WTC11 (cell line): Measurements from ENCODE around the gene DNAH17. TPM values are rescaled to one million over a fixed set of nuclear protein-coding genes. Genes with fewer than 3 reads are reported as not detected.

Experiments
- ATAC-seq: fragments of 200-7000 bp; cut with Tn5 transposase; 2 replicates; pipeline ENCODE4 v1.10.0; 2021; ENCODE audit warnings: mild to moderate bottlenecking, moderate library complexity
- CTCF ChIA-PET: fragments of 300-600 bp; sonication (Branson Sonifier 250); formaldehyde crosslinking; loops from one replicate; lab custom pipeline; 2021; ENCODE audit warnings: antibody characterized with exemption; lab: Charles Lee
- POLR2A ChIA-PET: fragments of 350-600 bp; sonication (Branson Sonifier 250); formaldehyde crosslinking; loops from one replicate; lab custom pipeline; 2021; ENCODE audit warnings: antibody characterized with exemption; lab: Charles Lee
- DNase-seq: peaks from one replicate; pipeline ENCODE4 v3.0.0; 2021; ENCODE audit warnings: low spot score
- H3K27ac Mint-ChIP-seq: 2 replicates; pipeline ENCODE4 v1.8.0; 2021; ENCODE audit warnings: mixed read lengths
- H3K27me3 Mint-ChIP-seq: 2 replicates; pipeline ENCODE4 v1.8.0; 2021; ENCODE audit warnings: low read depth, mild to moderate bottlenecking, moderate library complexity, mixed read lengths
- H3K36me3 Mint-ChIP-seq: 2 replicates; pipeline ENCODE4 v1.8.0; 2021; ENCODE audit warnings: mixed read lengths
- H3K4me1 Mint-ChIP-seq: 2 replicates; pipeline ENCODE4 v1.8.0; 2022; ENCODE audit warnings: mixed read lengths
- H3K4me3 Mint-ChIP-seq: 2 replicates; pipeline ENCODE4 v1.8.0; 2021; ENCODE audit warnings: mild to moderate bottlenecking, moderate library complexity, mixed read lengths
- H3K9me3 Mint-ChIP-seq: 2 replicates; pipeline ENCODE4 v1.8.0; 2021; ENCODE audit warnings: mixed read lengths
- CREM ChIP-seq: sonication (generic); formaldehyde crosslinking; IDR thresholded peaks from 2 replicates; pipeline ENCODE4 v1.8.1; 2022; ENCODE audit warnings: mild to moderate bottlenecking, missing genetic modification reagents, moderate library complexity
- FOXP1 ChIP-seq: sonication (generic); formaldehyde crosslinking; IDR thresholded peaks from 2 replicates; pipeline ENCODE4 v1.8.0; 2022; ENCODE audit warnings: missing genetic modification reagents, mild to moderate bottlenecking, moderate library complexity, borderline replicate concordance
- GABPB1 ChIP-seq: sonication (generic); formaldehyde crosslinking; IDR thresholded peaks from 2 replicates; pipeline ENCODE4 v1.8.1; 2023; ENCODE audit warnings: mild to moderate bottlenecking, missing genetic modification reagents
- TEAD4 ChIP-seq: sonication (generic); formaldehyde crosslinking; IDR thresholded peaks from 2 replicates; pipeline ENCODE4 v1.8.0; 2022; ENCODE audit warnings: mild to moderate bottlenecking, missing genetic modification reagents
- ZNF138 ChIP-seq: sonication (generic); formaldehyde crosslinking; conservative IDR thresholded peaks from 2 replicates; pipeline ENCODE4 v1.8.1; 2022; ENCODE audit warnings: mild to moderate bottlenecking, moderate library complexity, missing genetic modification reagents
- total RNA-seq: library from RNA; stranded (reverse); gene quantifications from 3 replicates; pipeline ENCODE4 v1.2.3, GENCODE V29; 2021
- TF ChIP-seq, protein P1 (sequence below): fragments of 250-450 bp; sonication (Bioruptor Pico); IDR thresholded peaks from 2 replicates; pipeline ENCODE4 v1.9.0; 2021; ENCODE audit warnings: mild to moderate bottlenecking
- TF ChIP-seq, protein P2 (sequence below): sonication (generic); formaldehyde crosslinking; IDR thresholded peaks from 2 replicates; pipeline ENCODE4 v1.8.0; 2022; ENCODE audit warnings: missing genetic modification reagents
- TF ChIP-seq, protein P3 (sequence below): fragments of 250-450 bp; sonication (Bioruptor Pico); conservative IDR thresholded peaks from 2 replicates; pipeline ENCODE4 v1.9.0; 2021; ENCODE audit warnings: mild to moderate bottlenecking
- TF ChIP-seq, protein P4 (sequence below): sonication (generic); formaldehyde crosslinking; IDR thresholded peaks from 2 replicates; pipeline ENCODE4 v1.8.1; 2023; ENCODE audit warnings: mild to moderate bottlenecking, missing genetic modification reagents, moderate library complexity
- TF ChIP-seq, protein P5 (sequence below): fragments of 250-450 bp; sonication (Bioruptor Pico); IDR thresholded peaks from 2 replicates; pipeline ENCODE4 v1.8.0; 2021; ENCODE audit warnings: mild to moderate bottlenecking
- TF ChIP-seq, protein P6 (sequence below): fragments of 250-450 bp; sonication (Bioruptor Pico); IDR thresholded peaks from 2 replicates; pipeline ENCODE4 v1.9.0; 2021; ENCODE audit warnings: mild to moderate bottlenecking
- TF ChIP-seq, protein P7 (sequence below): fragments of 250-450 bp; sonication (Bioruptor Pico); IDR thresholded peaks from 2 replicates; pipeline ENCODE4 v1.9.0; 2021; ENCODE audit warnings: moderate library complexity, mild to moderate bottlenecking, inconsistent platforms, borderline replicate concordance
- TF ChIP-seq, protein P8 (sequence below): sonication (generic); formaldehyde crosslinking; conservative IDR thresholded peaks from 2 replicates; pipeline ENCODE4 v1.8.1; 2023; ENCODE audit warnings: mild to moderate bottlenecking, low read depth, missing genetic modification reagents, moderate library complexity

Gene DNAH17
- total RNA-seq, 1 experiment from 2014 or later: 0.87 TPM

DNA sequence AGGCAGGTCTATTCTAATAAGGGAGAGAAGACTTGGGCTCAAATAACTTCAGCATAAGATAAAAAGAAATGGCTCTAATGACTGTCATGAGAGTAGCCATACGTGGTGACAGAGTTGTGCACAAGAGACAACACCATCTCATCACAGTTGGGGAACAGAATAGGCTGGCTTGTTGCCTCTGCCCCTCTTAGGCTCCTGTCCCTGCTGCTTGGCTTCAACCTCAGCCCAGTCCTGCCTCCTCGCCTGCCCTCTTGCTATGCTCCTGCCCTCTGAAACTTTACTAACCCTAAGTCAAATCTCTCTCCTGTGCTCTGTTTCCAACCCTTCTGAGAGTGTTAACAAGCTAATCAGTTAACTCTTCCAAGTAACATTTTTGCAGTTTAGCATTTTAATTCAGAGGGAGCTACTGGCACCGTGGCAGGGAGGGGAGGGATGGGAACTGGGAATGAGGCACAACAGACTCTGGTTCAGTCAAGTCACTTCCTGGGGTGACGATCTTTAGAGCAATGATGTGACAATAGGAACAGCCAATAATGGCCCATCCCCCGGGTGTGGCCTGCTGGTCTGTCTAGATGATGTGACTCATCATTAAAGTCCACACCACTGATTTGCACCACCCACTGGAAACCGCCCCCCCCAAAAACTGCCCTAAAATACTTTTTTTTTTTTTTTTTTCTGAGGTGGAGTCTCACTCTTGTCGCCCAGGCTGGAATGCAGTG is 35.5 kb downstream of the DNAH17 start:
- Mint-ChIP-seq H3K9me3 (no peaks in the 10 kb centered on the region; the same call in 1 of the 2 replicates), H3K36me3 (no peaks in the 10 kb centered on the region), H3K4me3 (no peak overlapping the region), H3K27ac (peak overlapping the region; percentile 58; the same call in 1 of the 2 replicates), H3K27me3 (no peaks in the 10 kb centered on the region), H3K4me1 (no peaks in the 10 kb centered on the region; the same call in 1 of the 2 replicates)
- TF ChIP-seq, protein P1, sequence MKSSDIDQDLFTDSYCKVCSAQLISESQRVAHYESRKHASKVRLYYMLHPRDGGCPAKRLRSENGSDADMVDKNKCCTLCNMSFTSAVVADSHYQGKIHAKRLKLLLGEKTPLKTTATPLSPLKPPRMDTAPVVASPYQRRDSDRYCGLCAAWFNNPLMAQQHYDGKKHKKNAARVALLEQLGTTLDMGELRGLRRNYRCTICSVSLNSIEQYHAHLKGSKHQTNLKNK (CRISPR knock-in tag): no peak
- TF ChIP-seq TEAD4 (CRISPR knock-in tag) (no peak), FOXP1 (CRISPR knock-in tag) (no peak), CREM (no peak), ZNF138 (no peak), GABPB1 (CRISPR knock-in tag) (no peak)
- TF ChIP-seq, protein P2, sequence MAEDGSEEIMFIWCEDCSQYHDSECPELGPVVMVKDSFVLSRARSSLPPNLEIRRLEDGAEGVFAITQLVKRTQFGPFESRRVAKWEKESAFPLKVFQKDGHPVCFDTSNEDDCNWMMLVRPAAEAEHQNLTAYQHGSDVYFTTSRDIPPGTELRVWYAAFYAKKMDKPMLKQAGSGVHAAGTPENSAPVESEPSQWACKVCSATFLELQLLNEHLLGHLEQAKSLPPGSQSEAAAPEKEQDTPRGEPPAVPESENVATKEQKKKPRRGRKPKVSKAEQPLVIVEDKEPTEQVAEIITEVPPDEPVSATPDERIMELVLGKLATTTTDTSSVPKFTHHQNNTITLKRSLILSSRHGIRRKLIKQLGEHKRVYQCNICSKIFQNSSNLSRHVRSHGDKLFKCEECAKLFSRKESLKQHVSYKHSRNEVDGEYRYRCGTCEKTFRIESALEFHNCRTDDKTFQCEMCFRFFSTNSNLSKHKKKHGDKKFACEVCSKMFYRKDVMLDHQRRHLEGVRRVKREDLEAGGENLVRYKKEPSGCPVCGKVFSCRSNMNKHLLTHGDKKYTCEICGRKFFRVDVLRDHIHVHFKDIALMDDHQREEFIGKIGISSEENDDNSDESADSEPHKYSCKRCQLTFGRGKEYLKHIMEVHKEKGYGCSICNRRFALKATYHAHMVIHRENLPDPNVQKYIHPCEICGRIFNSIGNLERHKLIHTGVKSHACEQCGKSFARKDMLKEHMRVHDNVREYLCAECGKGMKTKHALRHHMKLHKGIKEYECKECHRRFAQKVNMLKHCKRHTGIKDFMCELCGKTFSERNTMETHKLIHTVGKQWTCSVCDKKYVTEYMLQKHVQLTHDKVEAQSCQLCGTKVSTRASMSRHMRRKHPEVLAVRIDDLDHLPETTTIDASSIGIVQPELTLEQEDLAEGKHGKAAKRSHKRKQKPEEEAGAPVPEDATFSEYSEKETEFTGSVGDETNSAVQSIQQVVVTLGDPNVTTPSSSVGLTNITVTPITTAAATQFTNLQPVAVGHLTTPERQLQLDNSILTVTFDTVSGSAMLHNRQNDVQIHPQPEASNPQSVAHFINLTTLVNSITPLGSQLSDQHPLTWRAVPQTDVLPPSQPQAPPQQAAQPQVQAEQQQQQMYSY: no peak
- TF ChIP-seq, protein P3, sequence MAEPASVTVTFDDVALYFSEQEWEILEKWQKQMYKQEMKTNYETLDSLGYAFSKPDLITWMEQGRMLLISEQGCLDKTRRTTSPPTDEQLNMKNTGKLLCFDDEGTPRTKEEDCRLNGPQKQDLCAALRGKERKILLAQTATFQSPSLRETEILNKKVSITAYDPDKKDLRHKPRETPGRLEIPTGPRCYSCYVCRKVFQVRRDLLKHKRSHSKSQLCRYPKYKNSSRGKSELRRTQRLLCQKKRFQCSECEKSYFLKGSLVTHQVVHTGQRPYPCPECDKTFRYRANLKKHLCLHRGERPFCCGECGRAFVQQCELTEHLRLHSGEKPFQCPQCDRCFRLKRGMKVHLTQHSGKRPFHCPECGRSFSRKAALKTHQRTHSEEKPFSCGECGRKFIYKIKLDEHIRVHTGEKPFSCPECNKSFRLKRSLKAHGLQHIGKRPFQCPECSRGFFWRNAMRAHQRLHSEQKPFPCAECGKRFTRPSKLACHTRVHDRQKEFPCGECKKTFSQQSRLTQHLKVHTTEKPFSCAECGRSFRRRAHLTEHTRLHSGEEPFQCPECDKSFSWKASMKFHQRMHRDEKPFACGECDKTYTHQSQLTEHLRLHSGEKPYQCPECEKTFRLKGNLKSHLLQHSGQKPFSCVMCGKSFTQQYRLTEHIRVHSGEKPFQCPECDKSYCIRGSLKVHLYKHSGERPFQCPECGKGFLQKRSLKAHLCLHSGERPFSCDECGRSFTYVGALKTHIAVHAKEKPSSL (CRISPR knock-in tag): no peak
- TF ChIP-seq, protein P4, sequence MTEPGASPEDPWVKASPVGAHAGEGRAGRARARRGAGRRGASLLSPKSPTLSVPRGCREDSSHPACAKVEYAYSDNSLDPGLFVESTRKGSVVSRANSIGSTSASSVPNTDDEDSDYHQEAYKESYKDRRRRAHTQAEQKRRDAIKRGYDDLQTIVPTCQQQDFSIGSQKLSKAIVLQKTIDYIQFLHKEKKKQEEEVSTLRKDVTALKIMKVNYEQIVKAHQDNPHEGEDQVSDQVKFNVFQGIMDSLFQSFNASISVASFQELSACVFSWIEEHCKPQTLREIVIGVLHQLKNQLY (CRISPR knock-in tag): no peak
- TF ChIP-seq, protein P5, sequence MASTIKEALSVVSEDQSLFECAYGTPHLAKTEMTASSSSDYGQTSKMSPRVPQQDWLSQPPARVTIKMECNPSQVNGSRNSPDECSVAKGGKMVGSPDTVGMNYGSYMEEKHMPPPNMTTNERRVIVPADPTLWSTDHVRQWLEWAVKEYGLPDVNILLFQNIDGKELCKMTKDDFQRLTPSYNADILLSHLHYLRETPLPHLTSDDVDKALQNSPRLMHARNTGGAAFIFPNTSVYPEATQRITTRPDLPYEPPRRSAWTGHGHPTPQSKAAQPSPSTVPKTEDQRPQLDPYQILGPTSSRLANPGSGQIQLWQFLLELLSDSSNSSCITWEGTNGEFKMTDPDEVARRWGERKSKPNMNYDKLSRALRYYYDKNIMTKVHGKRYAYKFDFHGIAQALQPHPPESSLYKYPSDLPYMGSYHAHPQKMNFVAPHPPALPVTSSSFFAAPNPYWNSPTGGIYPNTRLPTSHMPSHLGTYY (CRISPR knock-in tag): no peak
- TF ChIP-seq, protein P6, sequence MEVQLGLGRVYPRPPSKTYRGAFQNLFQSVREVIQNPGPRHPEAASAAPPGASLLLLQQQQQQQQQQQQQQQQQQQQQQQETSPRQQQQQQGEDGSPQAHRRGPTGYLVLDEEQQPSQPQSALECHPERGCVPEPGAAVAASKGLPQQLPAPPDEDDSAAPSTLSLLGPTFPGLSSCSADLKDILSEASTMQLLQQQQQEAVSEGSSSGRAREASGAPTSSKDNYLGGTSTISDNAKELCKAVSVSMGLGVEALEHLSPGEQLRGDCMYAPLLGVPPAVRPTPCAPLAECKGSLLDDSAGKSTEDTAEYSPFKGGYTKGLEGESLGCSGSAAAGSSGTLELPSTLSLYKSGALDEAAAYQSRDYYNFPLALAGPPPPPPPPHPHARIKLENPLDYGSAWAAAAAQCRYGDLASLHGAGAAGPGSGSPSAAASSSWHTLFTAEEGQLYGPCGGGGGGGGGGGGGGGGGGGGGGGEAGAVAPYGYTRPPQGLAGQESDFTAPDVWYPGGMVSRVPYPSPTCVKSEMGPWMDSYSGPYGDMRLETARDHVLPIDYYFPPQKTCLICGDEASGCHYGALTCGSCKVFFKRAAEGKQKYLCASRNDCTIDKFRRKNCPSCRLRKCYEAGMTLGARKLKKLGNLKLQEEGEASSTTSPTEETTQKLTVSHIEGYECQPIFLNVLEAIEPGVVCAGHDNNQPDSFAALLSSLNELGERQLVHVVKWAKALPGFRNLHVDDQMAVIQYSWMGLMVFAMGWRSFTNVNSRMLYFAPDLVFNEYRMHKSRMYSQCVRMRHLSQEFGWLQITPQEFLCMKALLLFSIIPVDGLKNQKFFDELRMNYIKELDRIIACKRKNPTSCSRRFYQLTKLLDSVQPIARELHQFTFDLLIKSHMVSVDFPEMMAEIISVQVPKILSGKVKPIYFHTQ (CRISPR knock-in tag): no peak
- TF ChIP-seq, protein P7, sequence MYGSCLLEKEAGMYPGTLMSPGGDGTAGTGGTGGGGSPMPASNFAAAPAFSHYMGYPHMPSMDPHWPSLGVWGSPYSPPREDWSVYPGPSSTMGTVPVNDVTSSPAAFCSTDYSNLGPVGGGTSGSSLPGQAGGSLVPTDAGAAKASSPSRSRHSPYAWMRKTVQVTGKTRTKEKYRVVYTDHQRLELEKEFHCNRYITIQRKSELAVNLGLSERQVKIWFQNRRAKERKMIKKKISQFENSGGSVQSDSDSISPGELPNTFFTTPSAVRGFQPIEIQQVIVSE (CRISPR knock-in tag): no peak
- TF ChIP-seq, protein P8, sequence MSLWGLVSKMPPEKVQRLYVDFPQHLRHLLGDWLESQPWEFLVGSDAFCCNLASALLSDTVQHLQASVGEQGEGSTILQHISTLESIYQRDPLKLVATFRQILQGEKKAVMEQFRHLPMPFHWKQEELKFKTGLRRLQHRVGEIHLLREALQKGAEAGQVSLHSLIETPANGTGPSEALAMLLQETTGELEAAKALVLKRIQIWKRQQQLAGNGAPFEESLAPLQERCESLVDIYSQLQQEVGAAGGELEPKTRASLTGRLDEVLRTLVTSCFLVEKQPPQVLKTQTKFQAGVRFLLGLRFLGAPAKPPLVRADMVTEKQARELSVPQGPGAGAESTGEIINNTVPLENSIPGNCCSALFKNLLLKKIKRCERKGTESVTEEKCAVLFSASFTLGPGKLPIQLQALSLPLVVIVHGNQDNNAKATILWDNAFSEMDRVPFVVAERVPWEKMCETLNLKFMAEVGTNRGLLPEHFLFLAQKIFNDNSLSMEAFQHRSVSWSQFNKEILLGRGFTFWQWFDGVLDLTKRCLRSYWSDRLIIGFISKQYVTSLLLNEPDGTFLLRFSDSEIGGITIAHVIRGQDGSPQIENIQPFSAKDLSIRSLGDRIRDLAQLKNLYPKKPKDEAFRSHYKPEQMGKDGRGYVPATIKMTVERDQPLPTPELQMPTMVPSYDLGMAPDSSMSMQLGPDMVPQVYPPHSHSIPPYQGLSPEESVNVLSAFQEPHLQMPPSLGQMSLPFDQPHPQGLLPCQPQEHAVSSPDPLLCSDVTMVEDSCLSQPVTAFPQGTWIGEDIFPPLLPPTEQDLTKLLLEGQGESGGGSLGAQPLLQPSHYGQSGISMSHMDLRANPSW: no peak
- POLR2A ChIA-PET: no interaction called here
- ATAC-seq (no peak), DNase-seq (no peak)
- CTCF ChIA-PET: interaction anchor here (0.7 kb wide), 1 partner anchor 65 kb away, joined by 3 read pairs; no protein-coding TSS in a partner anchor
